IMR-90 (cell line): ENCODE data around the gene ALDH1A2. TPM values are rescaled to one million over a fixed set of nuclear protein-coding genes. Genes with fewer than 3 reads are reported as not detected.

Experiments used
- ATAC-seq: fragments of 200-7000 bp; cut with Tn5 transposase; 2 replicates; pipeline ENCODE4 v1.9.1; 2020; ENCODE audit warnings: low read depth, mild to moderate bottlenecking, moderate library complexity
- BruUV-seq: library from RNA; stranded (reverse); fragments of 400-500 nt; replicated peaks from 2 replicates; lab custom pipeline; 2021; lab: Mats Ljungman, UMichigan
- CTCF ChIA-PET: fragments of 300-600 bp; formaldehyde crosslinking; extraction: SDS; loops from one replicate; lab custom pipeline; 2021; ENCODE audit warnings: antibody characterized with exemption; lab: Yijun Ruan, JAX
- POLR2A ChIA-PET: fragments of 300-600 bp; sonication (Branson Sonifier 250); formaldehyde crosslinking; loops from one replicate; lab custom pipeline; 2022; ENCODE audit warnings: antibody characterized with exemption; ENCODE audit not compliant: unreplicated experiment; lab: Charles Lee
- DNase-seq: peaks from one replicate; pipeline ENCODE4 v3.0.0; 2013
- H2AFZ ChIP-seq: replicated peaks from 2 replicates; pipeline ENCODE3; 2013; ENCODE audit warnings: low read length, mild to moderate bottlenecking; ENCODE audit not compliant: poor library complexity
- H2AK5ac ChIP-seq: 2 replicates; pipeline ENCODE4 v1.6.1; 2013; ENCODE audit warnings: low read depth, low read length, inconsistent platforms
- H2AK9ac ChIP-seq: replicated peaks from 2 replicates; pipeline ENCODE3; 2013; ENCODE audit warnings: mild to moderate bottlenecking, low read depth, low read length, moderate library complexity; ENCODE audit not compliant: poor library complexity
- H2BK120ac ChIP-seq: 2 replicates; pipeline ENCODE4 v1.6.1; 2013; ENCODE audit warnings: low read depth, low read length, inconsistent platforms
- H2BK15ac ChIP-seq: 3 replicates; pipeline ENCODE4 v1.6.1; 2013; ENCODE audit warnings: low read depth, low read length, inconsistent platforms
- H2BK20ac ChIP-seq: 2 replicates; pipeline ENCODE4 v1.6.1; 2013; ENCODE audit warnings: low read depth, mild to moderate bottlenecking, inconsistent platforms, low read length, moderate library complexity
- H2BK5ac ChIP-seq: 2 replicates; pipeline ENCODE4 v1.6.1; 2013; ENCODE audit warnings: mild to moderate bottlenecking, low read depth, low read length, inconsistent platforms; ENCODE audit not compliant: poor library complexity, severe bottlenecking
- H3K14ac ChIP-seq: replicated peaks from 2 replicates; pipeline ENCODE4 v1.6.1; 2013; ENCODE audit warnings: low read depth, low read length, inconsistent platforms
- H3K18ac ChIP-seq: 2 replicates; pipeline ENCODE4 v1.6.1; 2013; ENCODE audit warnings: low read depth, low read length, control low read depth
- H3K23ac ChIP-seq: 2 replicates; pipeline ENCODE4 v1.6.1; 2013; ENCODE audit warnings: low read depth, low read length, inconsistent platforms
- H3K27ac ChIP-seq: 2 replicates; pipeline ENCODE4 v1.5.1; 2013; ENCODE audit warnings: mild to moderate bottlenecking, control low read depth, low read length; ENCODE audit not compliant: insufficient read depth
- H3K27me3 ChIP-seq: 2 replicates; pipeline ENCODE4 v1.6.1; 2013; ENCODE audit warnings: low read length; ENCODE audit not compliant: control insufficient read depth, insufficient read depth
- H3K36me3 ChIP-seq: 2 replicates; pipeline ENCODE4 v1.6.1; 2013; ENCODE audit warnings: low read length, mixed read lengths; ENCODE audit not compliant: control insufficient read depth, insufficient read depth
- H3K4ac ChIP-seq: 2 replicates; pipeline ENCODE4 v1.6.1; 2013; ENCODE audit warnings: low read depth, low read length, inconsistent platforms
- H3K4me1 ChIP-seq: 2 replicates; pipeline ENCODE4 v1.6.1; 2013; ENCODE audit warnings: low read length, mixed read lengths; ENCODE audit not compliant: control insufficient read depth, insufficient read depth
- H3K4me2 ChIP-seq: 2 replicates; pipeline ENCODE4 v1.6.1; 2013; ENCODE audit warnings: low read depth, mild to moderate bottlenecking, control low read depth, low read length, moderate library complexity
- H3K4me3 ChIP-seq: 2 replicates; pipeline ENCODE4 v1.5.1; 2013; ENCODE audit warnings: low read depth, mild to moderate bottlenecking, control low read depth, low read length, moderate library complexity; ENCODE audit not compliant: insufficient read depth
- H3K56ac ChIP-seq: 2 replicates; pipeline ENCODE4 v1.6.1; 2013; ENCODE audit warnings: low read length, inconsistent platforms; ENCODE audit not compliant: insufficient read depth; ENCODE audit errors: extremely low read depth
- H3K79me1 ChIP-seq, 2 experiments: 2 replicates each; pipeline ENCODE4 v1.6.1; 2013; ENCODE audit warnings: low read length in 2 of 2, inconsistent platforms in 1 of 2, low read depth in 1 of 2
- H3K9ac ChIP-seq: 2 replicates; pipeline ENCODE4 v1.6.1; 2013; ENCODE audit warnings: low read depth, low read length, control low read depth
- H3K9me1 ChIP-seq: 2 replicates; pipeline ENCODE4 v1.6.1; 2013; ENCODE audit warnings: low read length, inconsistent platforms; ENCODE audit not compliant: insufficient read depth
- H3K9me3 ChIP-seq: 2 replicates; pipeline ENCODE4 v1.6.1; 2013; ENCODE audit warnings: low read length; ENCODE audit not compliant: control insufficient read depth, insufficient read depth
- H4K20me1 ChIP-seq: 2 replicates; pipeline ENCODE4 v1.6.1; 2013; ENCODE audit warnings: low read length, inconsistent platforms; ENCODE audit not compliant: insufficient read depth
- H4K5ac ChIP-seq: 2 replicates; pipeline ENCODE4 v1.6.1; 2013; ENCODE audit warnings: mild to moderate bottlenecking, low read depth, low read length, control low read depth
- H4K8ac ChIP-seq, 2 experiments: 2 replicates each; pipeline ENCODE4 v1.6.1; 2013; ENCODE audit warnings: low read depth in 2 of 2, low read length in 2 of 2, control low read depth in 1 of 2, inconsistent platforms in 1 of 2
- H4K91ac ChIP-seq: 2 replicates; pipeline ENCODE4 v1.6.1; 2013; ENCODE audit warnings: low read depth, low read length, inconsistent platforms; ENCODE audit not compliant: insufficient read depth
- CEBPB ChIP-seq: IDR thresholded peaks from 2 replicates; pipeline ENCODE4 v1.6.1; 2012; ENCODE audit warnings: low read depth, low read length, improper control_type of control experiment
- WGBS, 2 experiments: methylation state at CpG; one replicate each; pipeline versions ENCODE4 v1.1.5 to v1.1.7; 2013; ENCODE audit warnings: missing lambda C conversion rate in 2 of 2; ENCODE audit not compliant: insufficient read length in 1 of 2; ENCODE audit errors: extremely low coverage in 2 of 2; 5-methylcytosine and 5-hydroxymethylcytosine counted together
- dilution Hi-C: fragments of 300-500 bp; cut with HindIII; formaldehyde crosslinking; loops from one replicate; pipeline ENCODE4 v1.14.3; 2018; ENCODE audit warnings: low sequenced_read_pairs; ENCODE audit not compliant: unreplicated experiment
- in situ Hi-C: fragments of 300-500 bp; cut with MboI; formaldehyde crosslinking; loops from 3 replicates; pipeline ENCODE4 v1.14.3; 2019; ENCODE audit warnings: low sequenced_read_pairs, inconsistent platforms, mixed read lengths
- intact Hi-C: fragments of 100-400 bp; cut with micrococcal nuclease; formaldehyde crosslinking; loops from 2 replicates; pipeline ENCODE4 v1.10.0; 2022
- polyA plus RNA-seq, 3 experiments: library from polyadenylated mRNA; depleted of rRNA; stranded (reverse); fragments of >200 nt; gene quantifications; 2 replicates each; pipeline ENCODE4 v1.2.3, GENCODE V29; 2012; ENCODE audit warnings: low replicate concordance in 1 of 3
- total RNA-seq: library from RNA; depleted of rRNA; stranded (reverse); fragments of >200 nt; gene quantifications from 2 replicates; pipeline ENCODE4 v1.2.3, GENCODE V29; 2012
- TF ChIP-seq, protein P1 (sequence below): fragments of 150-350 bp; IDR thresholded peaks from 2 replicates; pipeline ENCODE4 v1.6.1; 2016; ENCODE audit warnings: low read depth, mild to moderate bottlenecking, low read length, moderate library complexity, borderline replicate concordance

The ALDH1A2 gene
- total and polyA plus RNA-seq, 2 of the 4 experiments (the other 2 are of a cell fraction): not detected

DNA sequence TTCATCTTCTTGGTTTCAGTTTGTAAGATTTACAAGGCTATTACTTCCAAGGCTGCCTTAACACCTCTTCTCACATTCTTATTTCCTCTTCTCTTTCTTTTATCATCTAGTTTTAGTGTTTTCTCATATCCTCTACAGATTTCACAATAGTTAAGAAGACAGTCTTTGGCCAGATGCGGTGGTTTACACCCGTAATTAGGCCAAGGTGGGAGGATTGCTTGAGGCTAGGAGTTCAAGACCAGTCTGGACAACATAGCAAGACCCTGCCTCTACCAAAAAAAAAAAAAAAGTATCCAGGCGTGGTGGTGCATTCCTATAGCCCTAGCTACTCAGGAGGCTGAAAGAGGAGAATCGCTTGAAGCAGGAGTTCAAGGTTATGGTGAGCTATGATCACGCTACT, 3.5 kb upstream of the ALDH1A2 start:
- no peak overlapping the region for H4K8ac ChIP-seq
- H2BK20ac ChIP-seq: no peak overlapping the region
- whole genome bisulfite sequencing, 2 experiments: no CpG with 5 or more reads among the region's 5 CpGs
- in situ Hi-C loops: no loop called here
- no peak overlapping the region for H3K18ac ChIP-seq
- POLR2A ChIA-PET: no interaction called here
- H3K9me1 ChIP-seq: no peaks in the 10 kb centered on the region
- ATAC-seq (no peak), DNase-seq (no peak)
- H2BK5ac ChIP-seq: no peak overlapping the region
- H3K4ac ChIP-seq: no peak overlapping the region
- H3K79me1 ChIP-seq: no peaks in the 10 kb centered on the region
- no peaks in the 10 kb centered on the region for H4K20me1 ChIP-seq
- H3K9me3 ChIP-seq: peaks cover 8% of the 10 kb centered on the region
- H2BK15ac ChIP-seq: no peak overlapping the region
- H2AFZ ChIP-seq: no peak overlapping the region
- H3K27me3 ChIP-seq: peaks cover 44% of the 10 kb centered on the region
- H2AK5ac ChIP-seq: no peak overlapping the region
- CTCF ChIA-PET: interaction anchor here (1.2 kb wide), 1 partner anchor 99 kb away, joined by 6 read pairs; no protein-coding TSS in a partner anchor
- no TSS peak for BruUV-seq
- H2AK9ac ChIP-seq: no peak overlapping the region
- H4K5ac ChIP-seq: no peak overlapping the region
- TF ChIP-seq, protein P1, sequence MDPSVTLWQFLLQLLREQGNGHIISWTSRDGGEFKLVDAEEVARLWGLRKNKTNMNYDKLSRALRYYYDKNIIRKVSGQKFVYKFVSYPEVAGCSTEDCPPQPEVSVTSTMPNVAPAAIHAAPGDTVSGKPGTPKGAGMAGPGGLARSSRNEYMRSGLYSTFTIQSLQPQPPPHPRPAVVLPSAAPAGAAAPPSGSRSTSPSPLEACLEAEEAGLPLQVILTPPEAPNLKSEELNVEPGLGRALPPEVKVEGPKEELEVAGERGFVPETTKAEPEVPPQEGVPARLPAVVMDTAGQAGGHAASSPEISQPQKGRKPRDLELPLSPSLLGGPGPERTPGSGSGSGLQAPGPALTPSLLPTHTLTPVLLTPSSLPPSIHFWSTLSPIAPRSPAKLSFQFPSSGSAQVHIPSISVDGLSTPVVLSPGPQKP: no peak
- TF ChIP-seq CEBPB: 0 out of 2 replicates have a peak, but pooled peaks have one; percentile 14
- no peak overlapping the region for H3K4me3 ChIP-seq
- H3K27ac ChIP-seq: no peak overlapping the region
- H3K56ac ChIP-seq: no peak overlapping the region
- no peaks in the 10 kb centered on the region for H3K36me3 ChIP-seq
- H3K4me1 ChIP-seq: 0 out of 2 replicates have a peak, but pooled peaks cover 1% of the 10 kb centered on the region
- H3K23ac ChIP-seq: no peak overlapping the region
- H2BK120ac ChIP-seq: no peak overlapping the region
- H4K91ac ChIP-seq: no peak overlapping the region
- H3K9ac ChIP-seq: no peak overlapping the region
- intact Hi-C loops: loop anchor here (5.0 kb wide), 1 partner anchor 317 kb away; no protein-coding TSS in a partner anchor
- H3K14ac ChIP-seq: no peak overlapping the region
- dilution Hi-C loops: no loop called here
- no peak overlapping the region for H3K4me2 ChIP-seq
